EH (cell line): ENCODE measurements around the gene TFDP2.
"Not testable (repeated sequence)": the region's sequence is repeated elsewhere in the genome, so short reads cannot be mapped to it uniquely, and the experiment has no call there.

ENCODE experiments used
- DNase-seq: peaks from one replicate; pipeline ENCODE4 v3.0.0-alpha.2; 2015; ENCODE audit warnings: low read depth

TFDP2 gene

GRCh38 chr3:142019794-142020320 is 129.5 kb downstream of the TFDP2 start:
- no peak for DNase-seq

GRCh38 chr3:142013993-142014392 is 135.4 kb downstream of the TFDP2 start:
- DNase-seq, result no peak

- no peak for DNase-seq
Measured at GRCh38 chr3:142013326-142013980, 135.9 kb downstream of the TFDP2 start.

GRCh38 chr3:142009029-142009428 is 140.3 kb downstream of the TFDP2 start:
- DNase-seq, result no peak

GRCh38 chr3:142007710-142008399 is 141.5 kb downstream of the TFDP2 start:
- DNase-seq, result no peak

- not testable (repeated sequence) for DNase-seq
Measured at GRCh38 chr3:142004957-142005356, 144.4 kb downstream of the TFDP2 start.

- no peak for DNase-seq
Measured at GRCh38 chr3:142004025-142004424, 145.3 kb downstream of the TFDP2 start.

- DNase-seq, result no peak
Measured at GRCh38 chr3:142003291-142003690, 146.1 kb downstream of the TFDP2 start.

- peak; percentile 52 for DNase-seq
Measured at GRCh38 chr3:142000325-142000870, 148.9 kb downstream of the TFDP2 start.

GRCh38 chr3:141998669-141999290 is 150.6 kb downstream of the TFDP2 start:
- DNase-seq, result peak; percentile 47

- DNase-seq, result peak; percentile 55
Measured at GRCh38 chr3:141996437-141996836, 152.9 kb downstream of the TFDP2 start.

- peak; percentile 22 for DNase-seq
Measured at GRCh38 chr3:141994856-141995255, 154.5 kb downstream of the TFDP2 start.

GRCh38 chr3:141992512-141992911 is 156.8 kb downstream of the TFDP2 start:
- no peak for DNase-seq

- DNase-seq, result no peak
Measured at GRCh38 chr3:141986548-141987107, 162.7 kb downstream of the TFDP2 start.

GRCh38 chr3:141981084-141981483 is 168.3 kb downstream of the TFDP2 start:
- no peak for DNase-seq

GRCh38 chr3:141979050-141979671 is 170.2 kb downstream of the TFDP2 start:
- DNase-seq, result peak; percentile 91

- DNase-seq, result not testable (repeated sequence)
Measured at GRCh38 chr3:141974777-141975176, 174.6 kb downstream of the TFDP2 start.

GRCh38 chr3:141972399-141972798 is 176.9 kb downstream of the TFDP2 start:
- no peak for DNase-seq

- DNase-seq, result no peak
Measured at GRCh38 chr3:141971571-141971970, 177.8 kb downstream of the TFDP2 start.

GRCh38 chr3:141969711-141970110 is 179.6 kb downstream of the TFDP2 start:
- DNase-seq, result no peak

GRCh38 chr3:141965471-141965870 is 183.9 kb downstream of the TFDP2 start:
- no peak for DNase-seq

- DNase-seq, result no peak
Measured at GRCh38 chr3:141963301-141963700, 186.0 kb downstream of the TFDP2 start.
